Measurements from ENCODE around the gene PDLIM1.

PDLIM1 gene

GRCh38 chr10:95201736-95202135 lies 89.1 kb downstream of the PDLIM1 start:
- TF ChIP-seq, protein P1, sequence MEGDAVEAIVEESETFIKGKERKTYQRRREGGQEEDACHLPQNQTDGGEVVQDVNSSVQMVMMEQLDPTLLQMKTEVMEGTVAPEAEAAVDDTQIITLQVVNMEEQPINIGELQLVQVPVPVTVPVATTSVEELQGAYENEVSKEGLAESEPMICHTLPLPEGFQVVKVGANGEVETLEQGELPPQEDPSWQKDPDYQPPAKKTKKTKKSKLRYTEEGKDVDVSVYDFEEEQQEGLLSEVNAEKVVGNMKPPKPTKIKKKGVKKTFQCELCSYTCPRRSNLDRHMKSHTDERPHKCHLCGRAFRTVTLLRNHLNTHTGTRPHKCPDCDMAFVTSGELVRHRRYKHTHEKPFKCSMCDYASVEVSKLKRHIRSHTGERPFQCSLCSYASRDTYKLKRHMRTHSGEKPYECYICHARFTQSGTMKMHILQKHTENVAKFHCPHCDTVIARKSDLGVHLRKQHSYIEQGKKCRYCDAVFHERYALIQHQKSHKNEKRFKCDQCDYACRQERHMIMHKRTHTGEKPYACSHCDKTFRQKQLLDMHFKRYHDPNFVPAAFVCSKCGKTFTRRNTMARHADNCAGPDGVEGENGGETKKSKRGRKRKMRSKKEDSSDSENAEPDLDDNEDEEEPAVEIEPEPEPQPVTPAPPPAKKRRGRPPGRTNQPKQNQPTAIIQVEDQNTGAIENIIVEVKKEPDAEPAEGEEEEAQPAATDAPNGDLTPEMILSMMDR (IDR thresholded peaks at IDR 0.05; ENCODE audit: low read depth, low read length) = peak; percentile 28
- no peak for DNase-seq (ENCODE audit: extremely low read depth, low read depth)

GRCh38 chr10:95196046-95196445 lies 94.8 kb downstream of the PDLIM1 start:
- TF ChIP-seq, protein P1 (IDR thresholded peaks at IDR 0.05; ENCODE audit: low read depth, low read length) = no peak
- no peak for DNase-seq (ENCODE audit: extremely low read depth, low read depth)

DNA sequence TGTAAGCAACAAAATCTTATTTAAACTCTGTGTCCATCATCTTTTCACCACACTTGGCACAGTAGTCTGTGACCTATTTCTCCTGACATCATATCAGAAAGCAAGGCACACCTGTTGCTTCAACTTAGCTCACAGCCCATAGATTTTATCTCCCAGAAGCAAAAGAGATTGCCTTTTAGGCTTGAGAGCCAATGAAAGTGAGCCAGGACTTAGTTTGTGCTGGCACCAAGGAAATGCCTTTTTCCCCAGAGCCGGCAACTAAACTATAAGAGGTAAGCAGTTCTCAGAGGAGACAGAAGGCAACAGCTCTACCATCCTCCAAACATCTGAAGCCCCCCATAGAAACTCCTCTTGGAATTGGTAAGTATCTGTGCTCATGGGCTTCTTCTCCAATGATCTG lies 96.9 kb downstream of the PDLIM1 start, which contains the start of gene ACSM6:
ACSM6 (plus strand) TSS at position 295 of the 400 bp plus-strand sequence. CDS start 248 bp downstream, outside the sequence.
- TF ChIP-seq, protein P1 (IDR thresholded peaks at IDR 0.05; ENCODE audit: low read depth, low read length) = no peak
- no peak for DNase-seq (ENCODE audit: extremely low read depth, low read depth)

GRCh38 chr10:95188593-95188992 lies 102.2 kb downstream of the PDLIM1 start:
- TF ChIP-seq, protein P1 (IDR thresholded peaks at IDR 0.05; ENCODE audit: low read depth, low read length) = no peak
- DNase-seq (ENCODE audit: extremely low read depth, low read depth) = no peak

- DNase-seq (ENCODE audit: extremely low read depth, low read depth) = no peak
- TF ChIP-seq, protein P1 (IDR thresholded peaks at IDR 0.05; ENCODE audit: low read depth, low read length) = no peak
These were observed 103.2 kb downstream of the PDLIM1 start for GRCh38 chr10:95187617-95188016.

Data from AG09319 (cell line).